OCI-LY1 (cell line): Measurements from ENCODE around the gene BAIAP2.

Source experiments
- H2AFZ ChIP-seq: fragments of 200-600 bp; sonication (generic), shearing (Covaris generic); 2 replicates; pipeline ENCODE4 v1.6.0; 2014; ENCODE audit warnings: antibody characterized with exemption, mild to moderate bottlenecking, low read length
- H3F3A ChIP-seq: fragments of 200-600 bp; sonication (generic), shearing (Covaris generic); 2 replicates; pipeline ENCODE4 v1.6.0; 2014; ENCODE audit warnings: mild to moderate bottlenecking, antibody characterized with exemption, low read length, moderate library complexity; ENCODE audit not compliant: insufficient read depth
- H3K27ac ChIP-seq: fragments of 200-600 bp; sonication (generic); 2 replicates; pipeline ENCODE4 v1.5.1; 2014; ENCODE audit warnings: low read length, mixed run types, mild to moderate bottlenecking, low read depth; ENCODE audit not compliant: poor library complexity, severe bottlenecking
- H3K27me3 ChIP-seq: fragments of 200-600 bp; sonication (generic); 2 replicates; pipeline ENCODE4 v1.6.0; 2014; ENCODE audit warnings: antibody characterized with exemption, mild to moderate bottlenecking, low read length, moderate library complexity; ENCODE audit not compliant: insufficient read depth
- H3K36me3 ChIP-seq: fragments of 200-600 bp; sonication (generic); 2 replicates; pipeline ENCODE4 v1.6.1; 2014; ENCODE audit warnings: mild to moderate bottlenecking, antibody characterized with exemption, low read length, moderate library complexity, mixed read lengths; ENCODE audit not compliant: insufficient read depth
- H3K4me1 ChIP-seq: fragments of 200-600 bp; sonication (generic); 2 replicates; pipeline ENCODE4 v1.5.1; 2014; ENCODE audit warnings: mild to moderate bottlenecking, low read length, moderate library complexity; ENCODE audit not compliant: insufficient read depth, severe bottlenecking
- H3K4me2 ChIP-seq: fragments of 200-600 bp; sonication (generic), shearing (Covaris generic); 2 replicates; pipeline ENCODE4 v1.6.1; 2014; ENCODE audit warnings: low read length
- H3K4me3 ChIP-seq: fragments of 200-600 bp; sonication (generic); 2 replicates; pipeline ENCODE4 v1.5.1; 2014; ENCODE audit warnings: low read length, low read depth, mild to moderate bottlenecking, mixed read lengths; ENCODE audit not compliant: poor library complexity, severe bottlenecking
- H3K79me2 ChIP-seq: fragments of 200-600 bp; shearing (Covaris generic); 2 replicates; pipeline ENCODE4 v1.6.1; 2016; ENCODE audit warnings: mixed run types, low read length, mixed read lengths; ENCODE audit not compliant: insufficient read depth
- H3K9ac ChIP-seq: fragments of 200-600 bp; sonication (generic), shearing (Covaris generic); 2 replicates; pipeline ENCODE4 v1.6.1; 2014; ENCODE audit warnings: mild to moderate bottlenecking, low read length, mixed read lengths
- H3K9me2 ChIP-seq: fragments of 200-600 bp; sonication (generic), shearing (Covaris generic); 2 replicates; pipeline ENCODE4 v1.6.1; 2014; ENCODE audit warnings: low read depth, mild to moderate bottlenecking, low read length, mixed read lengths
- H3K9me3 ChIP-seq: fragments of 200-600 bp; shearing (Covaris generic); 2 replicates; pipeline ENCODE4 v1.6.1; 2014; ENCODE audit warnings: low read length, mixed read lengths
- H4K20me1 ChIP-seq: fragments of 200-600 bp; sonication (generic), shearing (Covaris generic); 2 replicates; pipeline ENCODE4 v1.6.0; 2016; ENCODE audit warnings: mild to moderate bottlenecking, low read length; ENCODE audit not compliant: insufficient read depth
- CTCF ChIP-seq: fragments of 200-600 bp; sonication (generic), shearing (Covaris generic); IDR thresholded peaks from 2 replicates; pipeline ENCODE4 v1.5.1; 2017; ENCODE audit warnings: mild to moderate bottlenecking, antibody characterized with exemption, low read length, moderate library complexity, mixed read lengths
- EZH2 ChIP-seq: fragments of 200-600 bp; sonication (generic), shearing (Covaris generic); IDR thresholded peaks from 2 replicates; pipeline ENCODE4 v1.8.0; 2017; ENCODE audit warnings: borderline replicate concordance, mixed run types, mild to moderate bottlenecking, antibody characterized with exemption, low read length, moderate library complexity, mixed read lengths

The BAIAP2 gene

GRCh38 chr17:81124377-81124776 lies 89.4 kb downstream of the BAIAP2 start:
- H3K9me3 ChIP-seq, result no peaks in the 10 kb centered on the region
- no peaks in the 10 kb centered on the region for H3K27me3 ChIP-seq
- H3K27ac ChIP-seq, result no peak overlapping the region
- H3K4me2 ChIP-seq, result no peak overlapping the region
- H4K20me1 ChIP-seq, result no peaks in the 10 kb centered on the region
- H3K4me1 ChIP-seq, result no peaks in the 10 kb centered on the region
- no peak overlapping the region for H3K4me3 ChIP-seq
- TF ChIP-seq EZH2 (no peak), CTCF (no peak)
- H2AFZ ChIP-seq, result no peak overlapping the region
- no peaks in the 10 kb centered on the region for H3K79me2 ChIP-seq
- no peaks in the 10 kb centered on the region for H3K9me2 ChIP-seq
- H3F3A ChIP-seq, result no peaks in the 10 kb centered on the region
- no peak overlapping the region for H3K9ac ChIP-seq
- H3K36me3 ChIP-seq, result no peaks in the 10 kb centered on the region

- Histone ChIP-seq H4K20me1 (no peaks in the 10 kb centered on the region), H3K4me2 (no peak overlapping the region), H3K9ac (no peak overlapping the region), H3K79me2 (no peaks in the 10 kb centered on the region), H2AFZ (no peak overlapping the region), H3K9me3 (no peaks in the 10 kb centered on the region), H3K4me1 (no peaks in the 10 kb centered on the region), H3K9me2 (no peaks in the 10 kb centered on the region), H3K4me3 (no peak overlapping the region), H3F3A (no peaks in the 10 kb centered on the region), H3K36me3 (no peaks in the 10 kb centered on the region), H3K27me3 (no peaks in the 10 kb centered on the region), H3K27ac (no peak overlapping the region)
- TF ChIP-seq EZH2, result no peak
- TF ChIP-seq CTCF, result no peak
These were observed 90.7 kb downstream of the BAIAP2 start for GRCh38 chr17:81125573-81126081.

- H2AFZ ChIP-seq, result no peak overlapping the region
- no peaks in the 10 kb centered on the region for H3K36me3 ChIP-seq
- no peak overlapping the region for H3K9ac ChIP-seq
- no peak overlapping the region for H3K27ac ChIP-seq
- no peak overlapping the region for H3K4me2 ChIP-seq
- H3K27me3 ChIP-seq, result no peaks in the 10 kb centered on the region
- no peaks in the 10 kb centered on the region for H3K79me2 ChIP-seq
- H3F3A ChIP-seq, result no peaks in the 10 kb centered on the region
- H4K20me1 ChIP-seq, result no peaks in the 10 kb centered on the region
- no peak for TF ChIP-seq EZH2
- no peaks in the 10 kb centered on the region for H3K9me3 ChIP-seq
- no peak overlapping the region for H3K4me3 ChIP-seq
- no peaks in the 10 kb centered on the region for H3K9me2 ChIP-seq
- no peaks in the 10 kb centered on the region for H3K4me1 ChIP-seq
These were observed 91.6 kb downstream of the BAIAP2 start for GRCh38 chr17:81126281-81127132.

- H3K4me1 ChIP-seq, result no peaks in the 10 kb centered on the region
- no peak overlapping the region for H3K27ac ChIP-seq
- H4K20me1 ChIP-seq, result no peaks in the 10 kb centered on the region
- H3K27me3 ChIP-seq, result no peaks in the 10 kb centered on the region
- TF ChIP-seq CTCF (no peak), EZH2 (no peak)
- H3K9ac ChIP-seq, result no peak overlapping the region
- H3K36me3 ChIP-seq, result no peaks in the 10 kb centered on the region
- no peaks in the 10 kb centered on the region for H3K9me3 ChIP-seq
- no peaks in the 10 kb centered on the region for H3K9me2 ChIP-seq
- no peaks in the 10 kb centered on the region for H3F3A ChIP-seq
- no peaks in the 10 kb centered on the region for H3K79me2 ChIP-seq
- no peak overlapping the region for H3K4me3 ChIP-seq
- H2AFZ ChIP-seq, result no peak overlapping the region
- no peak overlapping the region for H3K4me2 ChIP-seq
These were observed 92.1 kb downstream of the BAIAP2 start for GRCh38 chr17:81127133-81127455.
